Spleen (tissue), 11 donors: Measurements from ENCODE around the gene KRT16. TPM values are rescaled to one million over a fixed set of nuclear protein-coding genes. Genes with fewer than 3 reads are reported as not detected.
"Not testable (repeated sequence)": the region's sequence is repeated elsewhere in the genome, so short reads cannot be mapped to it uniquely, and the experiment has no call there.

ENCODE experiments used
- DNase-seq: peaks from one replicate; pipeline ENCODE4 v3.0.0-alpha.2; 2020
- H3K27ac ChIP-seq, 8 donors: fragments of 200-600 bp; sonication (generic) in 7 of 8; 1 replicate in 4 of 8; 2 replicates in 4 of 8; pipeline versions ENCODE4 v1.5.0 to v1.8.0; 2016 to 2021; ENCODE audit warnings: inconsistent platforms in 4 of 8, mild to moderate bottlenecking in 4 of 8, moderate library complexity in 1 of 8
- H3K27me3 ChIP-seq, 7 donors: fragments of 200-600 bp; sonication (generic) in 6 of 7; replicated peaks in 1 of 7; 1 replicate in 4 of 7; 2 replicates in 3 of 7; pipeline versions ENCODE4 v1.5.0 to v1.8.0; 2016 to 2021; ENCODE audit warnings: inconsistent platforms in 3 of 7, mild to moderate bottlenecking in 1 of 7
- H3K36me3 ChIP-seq, 6 donors: fragments of 200-600 bp; sonication (generic) in 5 of 6; 1 replicate in 4 of 6; 2 replicates in 2 of 6; pipeline versions ENCODE4 v1.5.0 to v1.8.0; 2016 to 2021; ENCODE audit warnings: inconsistent platforms in 2 of 6
- H3K4me1 ChIP-seq, 6 donors: fragments of 200-600 bp; sonication (generic) in 5 of 6; 1 replicate in 3 of 6; 2 replicates in 3 of 6; pipeline versions ENCODE4 v1.5.0 to v1.8.0; 2016 to 2021; ENCODE audit warnings: inconsistent platforms in 3 of 6
- H3K4me3 ChIP-seq, 8 donors: fragments of 200-600 bp; sonication (generic) in 7 of 8; 1 replicate in 4 of 8; 2 replicates in 4 of 8; pipeline versions ENCODE4 v1.5.0 to v1.8.0; 2016 to 2021; ENCODE audit warnings: inconsistent platforms in 4 of 8, mild to moderate bottlenecking in 4 of 8, moderate library complexity in 2 of 8
- H3K9me3 ChIP-seq, 8 donors: fragments of 200-600 bp; sonication (generic) in 7 of 8; 1 replicate in 4 of 8; 2 replicates in 4 of 8; pipeline versions ENCODE4 v1.5.0 to v1.8.0; 2016 to 2021; ENCODE audit warnings: inconsistent platforms in 4 of 8
- CTCF ChIP-seq, 11 experiments: fragments of 200-600 bp in 7 of 11; fragments of 450-650 bp in 4 of 11; sonication (generic) in 4 of 11; IDR thresholded peaks in 8 of 11; conservative IDR thresholded peaks in 3 of 11; 1 replicate in 7 of 11; 2 replicates in 4 of 11; pipeline versions ENCODE4 v1.4.0 to v1.8.0; 2016 to 2021; ENCODE audit warnings: antibody characterized with exemption in 11 of 11, inconsistent platforms in 4 of 11, mild to moderate bottlenecking in 1 of 11
- POLR2A ChIP-seq, 3 donors: fragments of 450-650 bp; IDR thresholded peaks; one replicate each; pipeline ENCODE4 v1.5.1; 2017; ENCODE audit warnings: antibody characterized with exemption in 3 of 3, mild to moderate bottlenecking in 1 of 3
- POLR2AphosphoS5 ChIP-seq, 3 donors: sonication (generic); formaldehyde crosslinking; IDR thresholded peaks; one replicate each; pipeline ENCODE4 v1.5.1; 2017; ENCODE audit warnings: antibody characterized with exemption in 3 of 3
- WGBS, 5 donors: extraction: QIAGEN DNeasy Blood & Tissue Kit in 3 of 5; methylation state at CpG; one replicate each; pipeline versions ENCODE4 v1.1.5 to v1.1.7; 2013 to 2018; 5-methylcytosine and 5-hydroxymethylcytosine counted together
- intact Hi-C: fragments of 100-400 bp; cut with DNase I; formaldehyde crosslinking; loops from one replicate; pipeline ENCODE4 v1.15.0; 2023; ENCODE audit warnings: low total_unique reads
- polyA plus RNA-seq, 3 donors: library from polyadenylated mRNA; stranded (reverse); fragments of 200-250 nt; gene quantifications; one replicate each; pipeline ENCODE4 v1.2.1, GENCODE V29; 2013
- total RNA-seq, 7 donors: library from RNA; depleted of rRNA in 3 of 7; stranded (reverse); fragments of >200 nt in 3 of 7; fragmentation: NEBNext Ultra II Directional in 4 of 7; extraction: Animal tissue kit (Norgen Biotek cat#: 25700) in 4 of 7; gene quantifications; one replicate each; pipeline versions ENCODE4 v1.1.0 to v1.2.1, GENCODE V29; 2016 to 2021
- donor health status: healthy with polysubstance abuse.
- donor health status: DM: no; HTN: no; CAD: no; lungs with moderate emphysema.
- donor health status: DM: no; HTN: no; CAD: no.
- donor health status: Bipolar disorder and iron deficiency.
- donor health status: healthy.
- donor health status: DM: no; HTN: no; CAD: no.
- donor health status: DM: yes; HTN: yes; CAD: no.

KRT16 gene
- total and polyA plus RNA-seq, 10 donors, result 0.07 to 0.19 TPM; not detected in 8

DNA sequence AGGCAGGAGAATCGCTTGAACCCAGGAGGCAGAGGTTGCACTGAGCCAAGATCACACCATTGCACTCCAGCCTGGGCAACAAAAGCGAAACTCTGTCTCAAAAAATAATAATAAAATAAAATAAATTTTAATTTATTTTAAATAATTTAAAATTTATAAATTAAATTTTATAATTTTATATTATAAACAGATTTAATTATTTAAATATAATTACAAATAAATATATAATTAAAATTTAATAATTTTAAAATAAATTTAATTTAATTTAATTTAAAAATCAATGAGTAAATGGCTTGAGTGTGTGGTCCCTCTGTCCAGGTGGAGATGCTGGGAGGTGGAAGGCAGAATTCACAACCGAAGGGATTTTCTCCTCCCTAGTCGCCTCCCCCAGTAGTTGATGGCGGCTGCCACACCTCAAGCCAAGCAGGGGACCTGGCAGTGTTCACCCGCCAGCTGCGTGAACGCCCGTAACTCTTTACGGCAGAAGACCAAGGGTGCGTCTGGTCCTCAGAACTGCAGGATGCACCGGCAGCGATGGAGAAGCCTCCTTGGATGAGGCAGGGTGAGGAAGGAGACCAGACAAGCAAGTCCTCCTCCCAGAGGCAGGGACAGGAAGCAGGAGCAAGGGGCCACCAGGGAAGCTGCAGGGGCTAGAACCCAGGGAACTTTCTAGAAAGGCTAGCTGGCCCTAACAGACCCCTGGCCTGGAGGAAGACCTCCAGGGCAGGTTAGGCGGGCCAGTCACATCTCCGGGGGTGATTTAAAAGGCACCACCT is 34.7 kb upstream of the KRT16 start:
- intact Hi-C loops, result loop anchor here (5.0 kb wide), 2 partner anchors 100 to 845 kb away; no protein-coding TSS in a partner anchor

DNA sequence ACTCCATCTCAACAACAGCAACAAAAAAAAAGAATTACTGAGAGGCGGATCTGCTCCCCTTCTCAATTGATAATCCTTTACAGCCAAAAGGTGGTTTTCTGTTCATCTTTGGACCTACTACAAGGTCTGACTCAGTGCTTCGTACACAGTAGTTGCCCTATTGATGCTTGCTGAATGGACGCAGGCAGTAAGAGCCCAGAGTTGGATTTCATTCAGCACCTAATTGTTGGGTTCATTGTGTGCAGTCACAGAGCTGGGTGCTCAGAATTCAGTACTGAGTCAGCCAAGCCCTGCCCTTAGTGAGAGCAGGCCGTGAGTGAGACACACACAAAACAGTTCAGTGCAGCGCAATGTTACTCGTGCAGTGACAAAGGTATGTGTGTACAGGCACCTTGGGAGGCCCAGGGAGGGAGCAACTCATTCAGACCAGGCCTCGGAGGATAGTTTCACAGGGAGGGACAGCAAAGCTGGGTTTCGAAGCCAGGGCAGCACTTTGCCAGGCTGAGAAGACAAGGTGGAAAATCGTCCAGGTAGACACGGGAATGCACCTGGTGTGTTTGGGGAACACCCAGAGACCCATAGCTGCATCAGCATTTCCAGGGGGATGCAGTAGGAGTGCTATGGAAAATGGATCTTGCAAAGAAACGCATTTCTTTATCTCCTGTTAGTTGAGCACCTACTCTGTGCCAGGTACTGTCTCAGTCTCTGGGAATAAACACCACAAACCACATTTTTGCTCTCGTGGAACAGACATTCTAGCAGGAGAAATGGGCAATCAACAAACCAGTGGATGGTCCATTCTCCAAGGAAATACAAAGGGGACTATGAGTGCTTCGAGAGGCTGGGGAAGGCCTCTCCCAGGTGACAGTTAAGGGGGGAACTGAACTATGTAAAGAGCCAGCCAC is 29.9 kb upstream of the KRT16 start:
- no peaks in the 10 kb centered on the region for H3K9me3 ChIP-seq
- no peaks in the 10 kb centered on the region for H3K27me3 ChIP-seq
- no peaks in the 10 kb centered on the region for H3K36me3 ChIP-seq
- TF ChIP-seq POLR2A (IDR thresholded peaks at IDR 0.05), result no peak
- TF ChIP-seq CTCF (IDR thresholded peaks at IDR 0.05 in 8 of 11, conservative IDR thresholded peaks at IDR 0.05 in 3 of 11), result no peak
- TF ChIP-seq POLR2AphosphoS5 (IDR thresholded peaks at IDR 0.05), result no peak
- no peak overlapping the region for H3K27ac ChIP-seq
- H3K4me1 ChIP-seq, result peaks cover 0 to 17% (median under 1%) of the 10 kb centered on the region in 6 donors
- no peak overlapping the region for H3K4me3 ChIP-seq
- intact Hi-C loops, result no loop called here
- DNase-seq, result no peak
- WGBS, 5 donors, result 79 to 94% (median 88%) methylated on average over 13 of the region's 13 CpGs

More for the DNA sequence above, 34.7 kb upstream of the KRT16 start:
- 67 to 79% (median 76%) methylated on average over 15 of the region's 15 CpGs for WGBS, 5 donors
- Histone ChIP-seq H3K9me3 (no peaks in the 10 kb centered on the region), H3K27ac (no peak overlapping the region), H3K4me1 (peaks cover 10 to 37% (median 15%) of the 10 kb centered on the region in 6 donors), H3K36me3 (no peaks in the 10 kb centered on the region), H3K27me3 (no peaks in the 10 kb centered on the region), H3K4me3 (no peak overlapping the region)
- TF ChIP-seq POLR2AphosphoS5 (IDR thresholded peaks at IDR 0.05) (no peak), POLR2A (IDR thresholded peaks at IDR 0.05) (no peak), CTCF (IDR thresholded peaks at IDR 0.05 in 8 of 11, conservative IDR thresholded peaks at IDR 0.05 in 3 of 11) (no peak)
- DNase-seq, result no peak

GRCh38 chr17:41640596-41640995 is 28.0 kb upstream of the KRT16 start:
- H3K27me3 ChIP-seq, H3K36me3 ChIP-seq, H3K4me3 ChIP-seq, H3K27ac ChIP-seq, intact Hi-C loops, H3K9me3 ChIP-seq, DNase-seq: not testable (repeated sequence)
- peaks cover 0 to 14% (median 2%) of the 10 kb centered on the region in 6 donors for H3K4me1 ChIP-seq
- 85 to 94% (median 91%) methylated on average over 5 of the region's 5 CpGs for WGBS, 5 donors

DNA sequence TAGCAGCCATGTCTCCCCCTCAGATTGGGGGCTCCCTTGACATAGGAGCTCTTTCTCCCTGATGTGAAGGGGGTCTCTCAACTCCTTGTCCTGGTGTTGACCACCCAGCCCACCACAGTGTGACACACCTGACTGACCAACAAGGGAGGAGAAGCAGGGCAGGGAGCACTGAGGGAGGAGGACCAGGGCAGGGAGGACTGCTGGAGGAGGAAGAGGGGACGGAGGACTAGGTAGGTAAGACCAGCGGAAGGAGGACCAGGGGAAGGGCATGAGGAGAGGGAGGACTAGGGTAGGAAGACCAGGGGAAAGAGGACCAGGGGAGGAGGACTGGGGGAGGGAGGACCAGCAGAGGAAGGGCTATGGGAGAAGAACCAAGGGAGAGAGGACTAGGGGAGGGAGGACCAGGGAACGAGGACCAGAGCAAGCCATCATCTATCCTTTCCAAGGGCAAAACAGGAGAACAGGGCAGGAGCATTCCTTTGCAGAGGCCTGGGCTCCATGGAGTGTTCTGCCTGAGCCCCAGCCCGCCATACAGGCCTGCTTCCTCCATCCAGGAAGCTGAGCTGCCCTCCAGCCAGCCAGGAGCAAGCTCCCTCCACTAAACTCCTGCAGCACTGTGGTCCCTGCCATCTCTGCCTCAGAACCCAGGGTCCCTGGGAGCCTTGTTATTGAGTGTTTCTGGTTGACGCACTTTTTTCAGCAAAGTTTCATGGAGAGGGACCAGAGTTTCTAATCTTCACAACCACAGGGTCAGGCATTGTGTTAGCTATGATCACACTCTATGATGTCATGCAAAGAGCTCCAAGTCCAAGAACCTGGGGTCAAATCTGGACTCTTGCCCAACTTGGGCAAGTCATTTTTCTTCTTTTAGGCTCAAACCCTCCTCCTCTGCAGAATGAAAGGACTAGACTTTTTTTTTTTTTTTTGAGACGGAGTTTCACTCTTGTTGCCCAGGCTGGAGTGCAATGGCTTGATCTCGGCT is 27.2 kb upstream of the KRT16 start:
- H3K9me3 ChIP-seq, result no peaks in the 10 kb centered on the region
- peaks cover 0 to 16% (median 6%) of the 10 kb centered on the region in 6 donors for H3K4me1 ChIP-seq
- WGBS, 5 donors, result 87 to 95% (median 87%) methylated on average over 7 of the region's 7 CpGs
- H3K36me3 ChIP-seq, result no peaks in the 10 kb centered on the region
- TF ChIP-seq CTCF (IDR thresholded peaks at IDR 0.05 in 8 of 11, conservative IDR thresholded peaks at IDR 0.05 in 3 of 11), result no peak
- TF ChIP-seq POLR2AphosphoS5 (IDR thresholded peaks at IDR 0.05), result no peak
- no peak for TF ChIP-seq POLR2A (IDR thresholded peaks at IDR 0.05)
- no peak for DNase-seq
- no peak overlapping the region for H3K4me3 ChIP-seq
- intact Hi-C loops, result no loop called here
- no peaks in the 10 kb centered on the region for H3K27me3 ChIP-seq
- H3K27ac ChIP-seq, result no peak overlapping the region
